K562 (cell line): ENCODE results near the gene ZNF862. TPM values are rescaled to one million over a fixed set of nuclear protein-coding genes. Genes with fewer than 3 reads are reported as not detected.

ENCODE experiments used
- CHD4 ChIP-seq: fragments of 200-600 bp; sonication (generic); IDR thresholded peaks from 3 replicates; pipeline ENCODE4 v1.6.1; 2012; ENCODE audit warnings: low read depth, mild to moderate bottlenecking, mixed read lengths, low read length, inconsistent platforms; ENCODE audit not compliant: insufficient read depth, insufficient replicate concordance, poor library complexity, severe bottlenecking
- CHD7 ChIP-seq: fragments of 200-600 bp; sonication (generic); IDR thresholded peaks from one replicate; pipeline ENCODE4 v1.6.1; 2012; ENCODE audit warnings: mild to moderate bottlenecking, low read depth, low read length, inconsistent platforms
- IRF1 ChIP-seq: sonication (generic); formaldehyde crosslinking; IDR thresholded peaks from 2 replicates; pipeline ENCODE4 v1.8.0; 2022; ENCODE audit warnings: missing genetic modification reagents, mild to moderate bottlenecking, borderline replicate concordance
- KDM5B ChIP-seq: fragments of 200-600 bp; sonication (generic); IDR thresholded peaks from 2 replicates; pipeline ENCODE4 v1.6.1; 2012; ENCODE audit warnings: low read depth, mild to moderate bottlenecking, moderate library complexity, low read length, control low read depth, inconsistent platforms; ENCODE audit not compliant: insufficient replicate concordance
- PHF8 ChIP-seq: fragments of 200-600 bp; sonication (generic); IDR thresholded peaks from 2 replicates; pipeline ENCODE4 v1.6.1; 2012; ENCODE audit warnings: mixed run types, mild to moderate bottlenecking, inconsistent platforms, low read length, moderate library complexity, borderline replicate concordance
- RAD21 ChIP-seq, 2 experiments: fragments of 250-450 bp in 1 of 2; fragments of 450-650 bp in 1 of 2; sonication (Bioruptor Pico) in 1 of 2; formaldehyde crosslinking in 1 of 2; IDR thresholded peaks in 1 of 2; conservative IDR thresholded peaks in 1 of 2; 2 replicates each; pipeline versions ENCODE4 v1.4.0 to v1.8.0; 2020 to 2022; ENCODE audit warnings: mild to moderate bottlenecking in 2 of 2, moderate library complexity in 1 of 2
- RBM22 ChIP-seq: fragments of 200-400 bp; formaldehyde crosslinking; IDR thresholded peaks from 2 replicates; pipeline ENCODE4 v1.6.1; 2018; ENCODE audit warnings: low read length, low read depth; ENCODE audit not compliant: poor library complexity, severe bottlenecking
- TSC22D4 ChIP-seq: fragments of 450-650 bp; IDR thresholded peaks from 2 replicates; pipeline ENCODE4 v1.6.1; 2016; ENCODE audit warnings: missing genetic modification characterization, missing biosample characterization, control low read depth
- USF1 ChIP-seq: sonication (generic); formaldehyde crosslinking; IDR thresholded peaks from 2 replicates; pipeline ENCODE4 v1.9.0; 2022; ENCODE audit warnings: mild to moderate bottlenecking, missing genetic modification reagents
- ZKSCAN3 ChIP-seq: fragments of 250-450 bp; sonication (Bioruptor Pico); IDR thresholded peaks from 2 replicates; pipeline ENCODE4 v1.4.0; 2020
- ZNF696 ChIP-seq: fragments of 250-450 bp; sonication (Bioruptor Pico); conservative IDR thresholded peaks from 2 replicates; pipeline ENCODE4 v1.4.0; 2020; ENCODE audit warnings: mild to moderate bottlenecking, moderate library complexity
- polyA plus RNA-seq, 8 experiments: library from polyadenylated mRNA; depleted of rRNA in 4 of 8; stranded (reverse) in 5 of 8; unstranded in 3 of 8; fragments of >200 nt; fragmentation: Nextera tagmentation in 2 of 8; fragmentation: Illumina TruSeq in 1 of 8; extraction: Ambion mirVana in 2 of 8; extraction: Trizol in 1 of 8; gene quantifications; 2 replicates each; pipeline versions ENCODE4 v1.2.1 to v1.2.3, GENCODE V29; 2011 to 2014; ENCODE audit warnings: inconsistent platforms in 1 of 8, missing spikeins in 1 of 8
- total RNA-seq, 7 experiments: library from RNA; depleted of rRNA in 6 of 7; stranded (reverse); fragments of >200 nt in 6 of 7; fragmentation: Illumina TruSeq in 2 of 7; extraction: Trizol in 2 of 7; gene quantifications; 2 replicates each; pipeline versions ENCODE4 v1.2.1 to v1.2.3, GENCODE V29; 2011 to 2021; ENCODE audit warnings: low replicate concordance in 1 of 7

ZNF862 gene
- total and polyA plus RNA-seq, 9 of the 15 experiments (the other 6 are each of a cell fraction or from before 2014, with no cell fraction given): 1.1 to 3.9 (median 2.6) TPM

GRCh38 chr7:149819141-149819960 lies 18.8 kb upstream of the ZNF862 start (continued):
- TF ChIP-seq CHD7: no peak
- TF ChIP-seq USF1 (CRISPR knock-in tag): 0 out of 2 replicates have a peak, but pooled peaks have one; percentile 8
- TF ChIP-seq RAD21 (CRISPR knock-in tag; conservative IDR thresholded peaks at IDR 0.05 in 1 of 2, IDR thresholded peaks at IDR 0.05 in 1 of 2): 0 out of 4 replicates have a peak, but pooled peaks of 1 of the 2 experiments have one; percentile 6
- TF ChIP-seq TSC22D4 (tag): no peak
- TF ChIP-seq PHF8: no peak
- TF ChIP-seq ZNF696 (CRISPR knock-in tag): no peak
- no peak for TF ChIP-seq RBM22
- TF ChIP-seq IRF1 (CRISPR knock-in tag): no peak
- TF ChIP-seq KDM5B: no peak
- no peak for TF ChIP-seq CHD4
- TF ChIP-seq ZKSCAN3: no peak
